ENCODE measurements around the gene SLC16A8.

The SLC16A8 gene

DNA sequence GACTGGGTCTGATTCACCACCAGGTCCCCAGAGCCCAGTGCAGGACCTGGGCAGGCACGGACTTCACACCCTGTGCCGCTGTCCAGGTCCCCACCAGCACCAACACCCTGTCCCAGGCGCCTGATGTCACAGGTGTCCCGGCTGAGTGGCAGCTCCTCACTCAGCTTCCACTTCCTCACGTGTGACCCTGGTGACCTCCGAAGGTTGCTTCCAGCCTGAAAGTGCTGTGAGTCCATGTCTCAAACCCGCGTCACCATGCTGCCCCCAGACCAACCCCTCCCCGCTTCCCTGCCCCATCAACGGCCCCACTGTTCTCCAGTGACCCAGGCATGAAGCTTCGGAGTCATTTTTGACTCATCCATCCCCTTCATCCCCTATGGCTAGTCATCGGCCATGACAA lies 52.5 kb downstream of the SLC16A8 start:
- H3K36me3 Mint-ChIP-seq (ENCODE audit: low read depth) = no peaks in the 10 kb centered on the region
- H3K4me3 Mint-ChIP-seq = no peak overlapping the region
- no peaks in the 10 kb centered on the region for H3K9me3 Mint-ChIP-seq
- H3K4me1 Mint-ChIP-seq = peaks cover 72% of the 10 kb centered on the region
- H3K27ac Mint-ChIP-seq = peak overlapping the region in 1 of 3 experiments; percentile 25
- TF ChIP-seq, protein P1, sequence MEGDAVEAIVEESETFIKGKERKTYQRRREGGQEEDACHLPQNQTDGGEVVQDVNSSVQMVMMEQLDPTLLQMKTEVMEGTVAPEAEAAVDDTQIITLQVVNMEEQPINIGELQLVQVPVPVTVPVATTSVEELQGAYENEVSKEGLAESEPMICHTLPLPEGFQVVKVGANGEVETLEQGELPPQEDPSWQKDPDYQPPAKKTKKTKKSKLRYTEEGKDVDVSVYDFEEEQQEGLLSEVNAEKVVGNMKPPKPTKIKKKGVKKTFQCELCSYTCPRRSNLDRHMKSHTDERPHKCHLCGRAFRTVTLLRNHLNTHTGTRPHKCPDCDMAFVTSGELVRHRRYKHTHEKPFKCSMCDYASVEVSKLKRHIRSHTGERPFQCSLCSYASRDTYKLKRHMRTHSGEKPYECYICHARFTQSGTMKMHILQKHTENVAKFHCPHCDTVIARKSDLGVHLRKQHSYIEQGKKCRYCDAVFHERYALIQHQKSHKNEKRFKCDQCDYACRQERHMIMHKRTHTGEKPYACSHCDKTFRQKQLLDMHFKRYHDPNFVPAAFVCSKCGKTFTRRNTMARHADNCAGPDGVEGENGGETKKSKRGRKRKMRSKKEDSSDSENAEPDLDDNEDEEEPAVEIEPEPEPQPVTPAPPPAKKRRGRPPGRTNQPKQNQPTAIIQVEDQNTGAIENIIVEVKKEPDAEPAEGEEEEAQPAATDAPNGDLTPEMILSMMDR (IDR thresholded peaks at IDR 0.05; ENCODE audit: unreplicated experiment in 3 of 3) = no peak
- H3K27me3 Mint-ChIP-seq (ENCODE audit: low read depth) = peaks cover 8% of the 10 kb centered on the region

DNA sequence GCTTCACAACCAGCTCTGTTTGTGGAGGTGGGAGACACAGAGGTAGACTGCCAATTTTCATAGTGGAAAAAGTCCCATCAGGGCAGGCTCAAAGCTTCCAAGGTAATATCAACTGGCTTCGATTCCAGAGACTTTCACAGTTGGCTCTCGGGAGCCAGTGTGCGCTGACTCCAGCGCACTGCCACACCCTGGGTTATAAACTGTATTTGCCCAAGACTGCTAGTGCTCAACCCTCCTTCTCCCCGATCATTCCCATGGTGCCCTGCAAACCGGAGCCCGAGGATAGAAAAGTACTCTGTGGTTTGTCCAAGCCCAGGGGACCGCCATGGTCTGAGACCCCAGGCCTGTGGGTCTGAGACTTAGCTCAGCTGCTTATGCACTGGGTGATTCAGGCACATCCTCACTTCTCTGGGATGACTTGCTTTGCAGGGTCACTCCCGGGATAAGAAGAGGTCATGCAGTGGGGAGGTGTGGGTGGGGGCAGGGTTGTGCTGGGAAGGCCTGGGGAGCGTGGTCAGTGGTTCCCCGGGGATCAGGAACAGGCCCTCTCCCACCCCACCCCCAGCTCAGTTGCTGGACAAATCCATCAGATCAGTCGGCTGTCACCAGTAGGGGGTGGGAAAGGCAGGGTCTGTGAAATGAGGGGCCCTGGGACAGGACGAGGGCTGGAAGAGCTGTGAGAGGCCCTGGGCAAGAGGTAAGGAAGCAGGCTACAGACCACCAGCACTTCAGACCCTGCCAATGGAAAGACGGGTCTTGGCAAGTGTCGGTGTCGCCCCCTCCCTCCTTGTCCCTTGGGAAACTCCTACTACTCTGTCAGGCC lies 53.5 kb downstream of the SLC16A8 start:
- Mint-ChIP-seq H3K27ac (peak overlapping the region in 2 of 3 experiments; percentile 55 to 64), H3K27me3 (ENCODE audit: low read depth) (peaks cover 8% of the 10 kb centered on the region), H3K4me1 (peaks cover 77% of the 10 kb centered on the region), H3K9me3 (no peaks in the 10 kb centered on the region), H3K4me3 (no peak overlapping the region), H3K36me3 (ENCODE audit: low read depth) (no peaks in the 10 kb centered on the region)
- TF ChIP-seq, protein P1 (IDR thresholded peaks at IDR 0.05; ENCODE audit: unreplicated experiment in 3 of 3) = no peak

DNA sequence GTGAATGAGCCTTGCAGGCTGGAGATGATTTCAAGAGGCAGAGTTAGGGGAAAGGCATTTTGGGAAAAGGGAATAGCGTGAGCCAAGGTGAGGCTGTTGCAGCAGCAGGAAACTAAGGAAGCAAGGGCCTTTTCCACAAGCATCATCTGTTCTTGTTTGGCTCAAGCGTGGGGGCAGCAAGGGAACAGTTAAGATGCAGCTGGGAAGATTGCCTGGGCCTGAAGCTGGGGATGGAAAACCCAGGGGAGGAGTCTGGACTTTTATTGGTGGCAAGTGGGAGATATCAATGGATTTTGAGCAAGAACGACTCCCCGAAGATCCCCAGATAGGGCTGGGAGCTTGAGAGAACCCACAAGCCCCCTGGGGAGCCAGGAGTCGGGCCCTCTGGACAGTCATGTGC lies 54.1 kb downstream of the SLC16A8 start:
- Mint-ChIP-seq H3K4me3 (no peak overlapping the region), H3K27me3 (ENCODE audit: low read depth) (peaks cover 8% of the 10 kb centered on the region), H3K9me3 (no peaks in the 10 kb centered on the region), H3K36me3 (ENCODE audit: low read depth) (no peaks in the 10 kb centered on the region), H3K4me1 (peaks cover 72% of the 10 kb centered on the region), H3K27ac (peak overlapping the region in 1 of 3 experiments; percentile 64)
- TF ChIP-seq, protein P1 (IDR thresholded peaks at IDR 0.05; ENCODE audit: unreplicated experiment in 3 of 3) = no peak

DNA sequence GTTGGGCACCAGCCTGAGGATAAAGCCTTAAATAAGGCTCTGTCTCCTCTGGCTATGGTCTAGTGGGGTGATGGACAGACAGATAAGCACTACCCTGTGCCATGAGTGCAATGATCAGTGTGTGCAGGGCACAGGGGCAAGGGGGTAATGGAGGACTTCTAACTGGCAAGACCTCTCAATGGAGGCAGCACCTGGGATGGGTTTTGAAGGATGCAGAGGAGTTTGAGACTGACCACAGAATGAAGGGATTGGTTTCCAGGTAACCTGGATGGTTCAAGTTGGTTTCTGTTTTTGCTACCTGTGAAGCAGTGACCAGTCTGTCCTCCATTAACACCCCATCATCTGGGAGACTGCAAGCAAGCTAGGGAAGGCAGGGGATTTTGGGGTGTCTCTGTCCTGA lies 54.6 kb downstream of the SLC16A8 start:
- no peaks in the 10 kb centered on the region for H3K9me3 Mint-ChIP-seq
- no peak overlapping the region for H3K4me3 Mint-ChIP-seq
- H3K4me1 Mint-ChIP-seq = peaks cover 70% of the 10 kb centered on the region
- H3K27me3 Mint-ChIP-seq (ENCODE audit: low read depth) = peaks cover 8% of the 10 kb centered on the region
- TF ChIP-seq, protein P1 (IDR thresholded peaks at IDR 0.05; ENCODE audit: unreplicated experiment in 3 of 3) = no peak
- no peaks in the 10 kb centered on the region for H3K36me3 Mint-ChIP-seq (ENCODE audit: low read depth)
- peak overlapping the region in 1 of 3 experiments; percentile 64 for H3K27ac Mint-ChIP-seq

DNA sequence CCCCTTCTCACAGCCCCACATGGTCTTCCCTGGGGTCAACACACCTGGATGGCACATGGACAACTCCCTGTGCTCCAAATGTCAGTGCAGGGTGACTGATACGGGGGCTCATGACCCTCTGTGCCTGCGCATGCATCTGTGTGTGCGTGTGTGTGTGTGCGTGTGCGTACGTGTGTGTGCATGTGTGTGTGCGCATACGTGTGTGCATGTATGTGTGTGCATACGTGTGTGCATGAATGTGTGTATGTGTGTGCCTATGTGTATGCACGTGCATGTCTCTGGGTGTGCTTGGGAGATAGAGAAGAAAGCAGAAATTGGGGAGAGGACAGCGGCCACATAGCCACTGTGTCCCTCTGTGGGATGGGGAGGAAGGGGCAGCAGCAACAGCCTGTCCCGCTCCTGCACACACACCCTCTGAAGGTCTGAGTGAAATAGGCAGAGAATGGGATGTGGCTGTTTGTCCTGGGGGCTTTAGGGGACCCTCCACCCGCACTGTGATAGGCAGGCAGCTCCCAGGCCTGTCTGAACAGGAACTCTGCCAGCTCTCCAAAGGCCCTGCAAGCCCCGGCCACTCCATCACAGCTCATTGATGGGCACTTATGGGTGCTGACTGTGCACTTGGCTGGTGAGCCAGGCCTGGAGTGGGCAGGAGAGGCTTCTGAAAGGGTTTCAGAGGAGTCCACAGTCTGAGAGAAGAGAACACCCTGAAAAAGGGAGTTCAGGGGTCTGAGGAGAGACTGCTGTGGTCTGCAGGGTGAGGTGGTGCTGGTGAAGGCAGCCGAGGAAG lies 55.4 kb downstream of the SLC16A8 start:
- H3K36me3 Mint-ChIP-seq (ENCODE audit: low read depth) = no peaks in the 10 kb centered on the region
- TF ChIP-seq, protein P1 (IDR thresholded peaks at IDR 0.05; ENCODE audit: unreplicated experiment in 3 of 3) = no peak
- peak overlapping the region in 1 of 3 experiments; percentile 64 for H3K27ac Mint-ChIP-seq
- peaks cover 64% of the 10 kb centered on the region for H3K4me1 Mint-ChIP-seq
- H3K9me3 Mint-ChIP-seq = no peaks in the 10 kb centered on the region
- H3K27me3 Mint-ChIP-seq (ENCODE audit: low read depth) = peaks cover 8% of the 10 kb centered on the region
- H3K4me3 Mint-ChIP-seq = no peak overlapping the region
